ENCODE data around the gene ARFRP1. TPM values are rescaled to one million over a fixed set of nuclear protein-coding genes. Genes with fewer than 3 reads are reported as not detected.

The ARFRP1 gene
- total and polyA plus RNA-seq, 7 donors, result 26.8 to 70.2 (median 38.7) TPM

DNA sequence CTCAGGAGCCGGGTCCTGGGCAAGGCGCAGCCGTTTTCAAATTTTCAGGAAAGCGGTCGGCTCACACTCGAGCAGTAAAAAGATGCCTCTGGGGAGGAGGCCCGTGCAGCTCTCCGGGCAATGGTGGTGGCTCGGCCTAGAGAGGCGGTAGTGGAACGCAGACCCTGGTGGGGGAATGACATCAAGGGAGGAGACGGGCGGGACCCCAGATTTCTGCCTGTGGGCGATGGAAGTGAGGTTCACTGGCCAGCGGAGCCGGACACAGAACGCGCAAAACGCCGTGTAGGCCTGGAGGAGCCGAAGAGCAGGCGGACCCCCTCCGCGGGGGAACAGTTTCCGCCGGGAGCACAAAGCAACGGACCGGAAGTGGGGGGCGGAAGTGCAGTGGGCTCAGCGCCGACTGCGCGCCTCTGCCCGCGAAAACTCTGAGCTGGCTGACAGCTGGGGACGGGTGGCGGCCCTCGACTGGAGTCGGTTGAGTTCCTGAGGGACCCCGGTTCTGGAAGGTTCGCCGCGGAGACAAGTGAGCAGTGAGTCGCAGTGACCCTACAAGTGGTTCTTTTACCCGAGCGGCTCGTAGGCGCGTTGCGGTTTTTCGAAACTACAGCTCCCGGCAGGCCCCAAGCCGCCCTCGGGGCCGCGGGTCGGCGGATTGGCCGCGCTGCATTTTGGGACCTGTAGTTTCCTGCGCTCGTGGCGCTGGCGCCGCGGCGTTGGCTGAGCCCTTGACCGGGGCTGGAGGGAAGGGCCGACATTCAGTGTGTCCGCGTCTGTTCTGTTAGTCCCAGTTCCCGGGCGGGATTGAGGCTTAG lies 49.6 kb downstream of the ARFRP1 start, which contains the start of gene RTEL1:
RTEL1 (plus strand) TSS at position 376 of the 812 bp plus-strand sequence. CDS start 1,091 bp downstream, outside the sequence.
- 2 to 8% methylated on average over 73 of the region's 73 CpGs for WGBS, 2 donors
- peak within 1 kb of the TSS; percentile 67 to 80 (median 70) for H3K4me3 ChIP-seq
- H3K36me3 ChIP-seq, result peaks cover 2 to 30% (median 7%) of the 10 kb centered on the region in 4 donors
- H3K4me1 ChIP-seq, result peaks cover 0 to 39% (median 34%) of the 10 kb centered on the region in 4 donors
- peak; percentile 96 for DNase-seq
- peak; percentile 41 to 87 (median 70) for TF ChIP-seq POLR2AphosphoS5 (IDR thresholded peaks at IDR 0.05)
- peak; percentile 39 to 60 for TF ChIP-seq POLR2A (IDR thresholded peaks at IDR 0.05)
- TF ChIP-seq, protein P1, sequence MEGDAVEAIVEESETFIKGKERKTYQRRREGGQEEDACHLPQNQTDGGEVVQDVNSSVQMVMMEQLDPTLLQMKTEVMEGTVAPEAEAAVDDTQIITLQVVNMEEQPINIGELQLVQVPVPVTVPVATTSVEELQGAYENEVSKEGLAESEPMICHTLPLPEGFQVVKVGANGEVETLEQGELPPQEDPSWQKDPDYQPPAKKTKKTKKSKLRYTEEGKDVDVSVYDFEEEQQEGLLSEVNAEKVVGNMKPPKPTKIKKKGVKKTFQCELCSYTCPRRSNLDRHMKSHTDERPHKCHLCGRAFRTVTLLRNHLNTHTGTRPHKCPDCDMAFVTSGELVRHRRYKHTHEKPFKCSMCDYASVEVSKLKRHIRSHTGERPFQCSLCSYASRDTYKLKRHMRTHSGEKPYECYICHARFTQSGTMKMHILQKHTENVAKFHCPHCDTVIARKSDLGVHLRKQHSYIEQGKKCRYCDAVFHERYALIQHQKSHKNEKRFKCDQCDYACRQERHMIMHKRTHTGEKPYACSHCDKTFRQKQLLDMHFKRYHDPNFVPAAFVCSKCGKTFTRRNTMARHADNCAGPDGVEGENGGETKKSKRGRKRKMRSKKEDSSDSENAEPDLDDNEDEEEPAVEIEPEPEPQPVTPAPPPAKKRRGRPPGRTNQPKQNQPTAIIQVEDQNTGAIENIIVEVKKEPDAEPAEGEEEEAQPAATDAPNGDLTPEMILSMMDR (IDR thresholded peaks at IDR 0.05), result peak in 1 of 4 experiments; percentile 15
- no peak for TF ChIP-seq EP300 (IDR thresholded peaks at IDR 0.05)
- no peaks in the 10 kb centered on the region for H3K27me3 ChIP-seq
- intact Hi-C loops (cut with DNase I), result loop anchor here (5.0 to 10.0 kb wide), 3 partner anchors 49 to 317 kb away; partner anchors contain the start of genes ARFRP1, PPDPF, SAMD10 and ZGPAT
- H3K9me3 ChIP-seq, result no peaks in the 10 kb centered on the region
- peak within 1 kb of the TSS; percentile 88 to 92 (median 90) for H3K27ac ChIP-seq

DNA sequence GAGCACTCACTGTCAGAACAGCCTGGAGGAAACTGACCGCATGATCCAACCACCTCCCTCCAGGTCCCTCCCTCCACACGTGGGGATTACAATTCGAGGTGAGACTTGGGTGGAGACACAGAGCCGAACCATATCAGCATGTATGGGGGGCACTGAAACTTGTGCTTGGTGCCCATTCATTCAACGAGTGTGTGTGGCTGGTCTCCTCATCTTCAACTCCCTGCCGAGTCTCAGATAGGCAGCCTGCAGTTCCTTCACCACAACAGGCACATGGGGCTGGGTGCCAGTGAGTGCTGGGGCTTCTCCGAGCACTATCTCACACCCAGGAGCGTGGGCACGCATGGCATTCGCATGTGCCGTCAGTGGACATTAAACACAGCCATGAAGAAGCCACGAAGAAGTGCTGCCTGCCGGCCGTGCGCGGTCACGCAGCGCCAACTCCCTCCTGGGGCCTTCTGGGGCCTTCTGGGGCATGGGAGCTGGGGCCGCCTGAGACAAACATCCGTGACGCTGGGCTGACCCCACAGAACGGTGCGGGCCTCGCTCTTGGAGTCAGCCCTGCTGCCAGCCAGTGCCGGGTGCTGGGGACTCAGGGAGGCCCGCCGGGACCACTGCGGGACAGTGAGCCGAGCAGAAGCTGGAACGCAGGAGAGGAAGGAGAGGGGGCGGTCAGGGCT lies 50.4 kb downstream of the ARFRP1 start:
- intact Hi-C loops (cut with DNase I), result loop anchor here (5.0 to 10.0 kb wide), 3 partner anchors 50 to 317 kb away; partner anchors contain the start of genes ARFRP1, PPDPF, SAMD10 and ZGPAT
- TF ChIP-seq EP300 (IDR thresholded peaks at IDR 0.05), result no peak
- TF ChIP-seq, protein P1 (IDR thresholded peaks at IDR 0.05), result peak in 1 of 4 experiments; percentile 19
- H3K9me3 ChIP-seq, result no peaks in the 10 kb centered on the region
- peak overlapping the region; percentile 88 to 92 (median 90) for H3K27ac ChIP-seq
- H3K4me1 ChIP-seq, result peaks cover 0 to 43% (median 41%) of the 10 kb centered on the region in 4 donors
- H3K27me3 ChIP-seq, result peaks cover 0 to 4% (median 0%) of the 10 kb centered on the region in 3 donors
- peaks cover 0 to 22% (median 3%) of the 10 kb centered on the region in 4 donors for H3K36me3 ChIP-seq
- peak; percentile 64 for DNase-seq
- peak overlapping the region; percentile 67 to 80 (median 70) for H3K4me3 ChIP-seq
- 51 to 76% methylated on average over 31 of the region's 31 CpGs for WGBS, 2 donors

DNA sequence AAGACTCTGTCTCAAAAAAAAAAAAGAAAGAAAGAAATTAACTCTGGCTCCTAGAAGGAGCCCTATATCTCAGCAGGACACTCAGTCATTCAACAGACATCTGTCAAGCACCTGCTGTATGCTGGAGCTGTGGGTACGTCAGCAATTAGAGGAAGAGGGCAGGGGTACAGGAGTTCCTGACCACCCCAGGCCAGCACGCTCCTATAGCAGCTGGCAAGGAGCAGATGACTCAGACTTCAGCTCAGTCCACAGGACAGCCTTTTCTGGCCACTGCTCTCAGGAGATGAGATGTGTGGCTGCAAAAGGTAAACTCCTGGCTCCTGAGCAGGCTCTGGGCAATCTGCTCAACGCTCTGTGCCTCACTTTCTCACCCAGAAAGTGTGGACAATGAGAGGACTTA lies 51.3 kb downstream of the ARFRP1 start:
- H3K27ac ChIP-seq, result peak overlapping the region in 3 of 4 donors; percentile 88 to 91 (median 90)
- H3K4me1 ChIP-seq, result peaks cover 0 to 51% (median 50%) of the 10 kb centered on the region in 4 donors
- no peaks in the 10 kb centered on the region for H3K9me3 ChIP-seq
- no peak for DNase-seq
- peaks cover 0 to 13% (median 0%) of the 10 kb centered on the region in 4 donors for H3K36me3 ChIP-seq
- 75 to 94% methylated on average over 3 of the region's 3 CpGs for WGBS, 2 donors
- peaks cover 0 to 14% (median 0%) of the 10 kb centered on the region in 3 donors for H3K27me3 ChIP-seq
- TF ChIP-seq EP300 (IDR thresholded peaks at IDR 0.05) (no peak), POLR2AphosphoS5 (IDR thresholded peaks at IDR 0.05) (no peak), POLR2A (IDR thresholded peaks at IDR 0.05) (no peak)
- TF ChIP-seq, protein P1 (IDR thresholded peaks at IDR 0.05), result no peak
- intact Hi-C loops (cut with DNase I), result loop anchor here (5.0 to 10.0 kb wide), 3 partner anchors 51 to 318 kb away; partner anchors contain the start of genes ARFRP1, PPDPF, SAMD10 and ZGPAT
- H3K4me3 ChIP-seq, result no peak overlapping the region

DNA sequence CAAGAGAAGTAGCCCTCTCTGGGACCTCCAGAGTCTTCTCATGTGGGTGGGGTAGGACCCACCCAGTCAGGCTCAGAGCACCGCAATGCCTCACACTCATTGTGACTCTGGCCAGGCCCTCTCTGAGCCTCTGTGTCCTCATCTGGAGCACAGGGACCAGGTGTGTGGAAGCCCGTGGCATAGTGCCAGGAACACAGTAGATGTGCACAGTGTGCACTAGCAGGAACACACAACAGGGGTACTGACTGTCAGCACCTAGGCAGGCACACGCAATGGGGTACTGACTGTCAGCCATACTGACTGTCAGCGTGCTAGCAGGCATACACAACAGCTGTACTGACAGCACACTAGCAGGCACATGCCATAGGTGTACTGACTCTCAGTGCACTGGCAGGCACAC lies 52.5 kb downstream of the ARFRP1 start:
- Histone ChIP-seq H3K36me3 (peaks cover 0 to under 1% (median 0%) of the 10 kb centered on the region in 4 donors), H3K4me3 (no peak overlapping the region), H3K9me3 (no peaks in the 10 kb centered on the region), H3K4me1 (peaks cover 0 to 54% (median 51%) of the 10 kb centered on the region in 4 donors), H3K27me3 (peaks cover 0 to 14% (median 0%) of the 10 kb centered on the region in 3 donors), H3K27ac (no peak overlapping the region)
- TF ChIP-seq, protein P1 (IDR thresholded peaks at IDR 0.05), result no peak
- TF ChIP-seq POLR2AphosphoS5 (IDR thresholded peaks at IDR 0.05) (no peak), POLR2A (IDR thresholded peaks at IDR 0.05) (no peak), EP300 (IDR thresholded peaks at IDR 0.05) (no peak)
- DNase-seq, result no peak
- intact Hi-C loops (cut with DNase I), result loop anchor here (2.0 to 10.0 kb wide), 4 partner anchors 28 to 320 kb away; partner anchors contain the start of genes ARFRP1, GMEB2, PPDPF and SAMD10
- WGBS, 2 donors, result 70 to 82% methylated on average over 4 of the region's 4 CpGs
